Measurements from ENCODE around the gene ASMT.
"Not testable (repeated sequence)": the region's sequence is repeated elsewhere in the genome, so short reads cannot be mapped to it uniquely, and the experiment has no call there.

The ASMT gene

DNA sequence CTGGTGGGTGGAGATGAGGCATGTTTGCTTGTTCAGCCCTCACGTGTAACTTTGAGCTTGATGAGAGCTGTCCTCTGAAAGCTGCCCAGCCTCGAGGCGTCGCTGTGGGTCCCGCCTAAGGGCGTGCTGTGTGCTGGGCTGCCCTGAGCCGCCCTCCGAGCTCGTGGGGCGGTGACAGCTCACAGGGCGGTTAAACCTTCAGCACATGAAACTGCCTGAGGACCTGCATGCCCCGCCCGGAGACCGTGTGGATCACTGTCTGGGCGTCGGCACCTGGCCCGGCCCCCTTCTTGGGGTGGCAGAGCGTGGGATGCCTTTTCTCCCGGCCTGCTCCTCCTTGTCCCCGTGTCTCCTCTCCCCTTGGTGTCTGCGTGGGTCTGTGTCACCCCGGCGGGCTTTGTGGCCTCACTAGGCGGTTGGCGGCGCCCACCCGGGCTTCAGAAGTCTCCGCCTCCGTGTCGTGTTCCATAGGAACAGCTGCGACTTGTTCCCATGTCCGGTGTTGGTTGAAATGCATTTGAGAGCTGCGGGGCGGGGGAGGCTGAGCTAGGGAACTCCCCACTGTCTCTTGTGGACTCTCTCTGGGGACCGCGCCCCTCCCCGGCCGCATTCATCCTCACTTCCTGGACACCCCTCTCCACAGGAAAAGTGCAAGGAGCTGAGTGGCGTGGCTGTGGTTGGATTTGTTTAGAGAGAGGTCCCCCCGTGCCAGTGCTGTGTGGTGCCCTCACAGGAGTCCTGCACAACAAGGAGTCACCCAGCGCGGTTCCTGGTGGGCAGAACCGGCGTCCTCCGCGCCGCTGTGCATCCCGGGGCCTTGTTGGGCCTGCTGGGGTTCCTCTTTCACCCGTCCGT is 16.6 kb upstream of the ASMT start:
- DNase-seq = no peak

GRCh38 chrX:1598876-1599790 is 15.7 kb upstream of the ASMT start:
- DNase-seq = no peak

GRCh38 chrX:1599791-1600405 is 15.0 kb upstream of the ASMT start:
- DNase-seq = no peak

DNA sequence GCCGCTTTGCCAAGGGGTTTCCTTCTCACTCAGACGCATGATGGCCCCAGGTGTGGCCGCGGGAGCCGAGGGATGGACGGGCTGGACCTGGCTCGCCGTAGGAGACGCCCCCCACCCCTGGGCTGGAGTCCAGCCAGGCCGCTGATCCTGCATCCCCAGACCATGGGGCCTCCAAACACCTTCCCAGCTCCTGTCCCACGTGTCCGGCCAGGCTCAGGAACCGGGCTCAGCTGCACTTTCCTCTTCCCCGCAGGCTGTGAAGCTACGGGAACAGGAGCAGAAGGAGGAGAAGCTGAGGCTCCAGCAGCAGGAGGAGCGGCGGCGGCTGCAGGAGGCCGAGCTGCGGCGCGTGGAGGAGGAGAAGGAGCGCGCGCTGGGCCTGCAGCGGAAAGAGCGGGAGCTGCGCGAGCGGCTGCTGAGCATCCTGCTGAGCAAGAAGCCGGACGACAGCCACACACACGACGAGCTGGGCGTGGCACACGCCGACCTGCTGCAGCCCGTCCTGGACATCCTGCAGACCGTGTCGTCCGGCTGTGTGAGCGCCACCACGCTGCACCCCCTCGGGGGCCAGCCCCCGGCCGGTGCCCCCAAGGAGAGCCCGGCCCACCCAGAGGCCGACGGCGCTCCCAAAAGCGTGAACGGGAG is 14.3 kb upstream of the ASMT start:
- no peak for DNase-seq

DNA sequence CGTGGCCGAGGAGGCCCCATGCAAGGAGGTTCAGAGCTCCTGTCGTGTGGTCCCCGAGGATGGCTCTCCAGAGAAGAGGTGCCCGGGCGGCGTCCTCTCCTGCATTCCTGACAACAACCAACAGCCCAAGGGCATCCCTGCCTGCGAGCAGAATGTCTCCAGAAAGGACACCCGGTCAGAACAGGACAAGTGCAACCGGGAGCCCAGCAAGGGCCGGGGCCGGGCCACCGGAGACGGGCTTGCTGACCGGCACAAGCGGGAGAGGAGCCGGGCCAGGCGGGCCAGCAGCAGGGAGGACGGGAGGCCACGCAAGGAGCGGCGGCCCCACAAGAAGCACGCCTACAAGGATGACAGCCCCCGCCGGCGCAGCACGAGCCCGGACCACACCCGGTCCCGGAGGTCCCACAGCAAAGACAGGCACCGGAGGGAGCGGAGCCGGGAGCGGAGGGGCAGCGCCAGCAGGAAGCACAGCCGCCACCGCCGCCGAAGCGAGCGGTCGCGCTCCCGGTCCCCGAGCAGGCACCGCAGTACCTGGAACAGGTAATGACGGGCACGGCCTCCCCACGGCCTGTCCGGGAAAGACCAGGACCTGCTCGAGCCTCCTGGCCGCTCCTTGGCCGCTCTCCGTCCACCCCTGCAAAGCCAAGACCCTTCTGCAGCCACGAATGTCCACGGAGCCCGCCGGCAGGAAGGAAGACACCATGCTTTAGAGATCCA is 13.7 kb upstream of the ASMT start:
- DNase-seq = no peak

GRCh38 chrX:1601768-1602085 is 13.1 kb upstream of the ASMT start:
- DNase-seq = no peak

GRCh38 chrX:1602299-1602698 is 12.6 kb upstream of the ASMT start:
- no peak for DNase-seq

- no peak for DNase-seq
Measured at GRCh38 chrX:1606496-1606895, 8.4 kb upstream of the ASMT start.

- DNase-seq = no peak
Measured at GRCh38 chrX:1609311-1609710, 5.5 kb upstream of the ASMT start.

- DNase-seq = no peak
Measured at GRCh38 chrX:1609762-1610161, 5.1 kb upstream of the ASMT start.

GRCh38 chrX:1610166-1610565 is 4.7 kb upstream of the ASMT start:
- no peak for DNase-seq

DNA sequence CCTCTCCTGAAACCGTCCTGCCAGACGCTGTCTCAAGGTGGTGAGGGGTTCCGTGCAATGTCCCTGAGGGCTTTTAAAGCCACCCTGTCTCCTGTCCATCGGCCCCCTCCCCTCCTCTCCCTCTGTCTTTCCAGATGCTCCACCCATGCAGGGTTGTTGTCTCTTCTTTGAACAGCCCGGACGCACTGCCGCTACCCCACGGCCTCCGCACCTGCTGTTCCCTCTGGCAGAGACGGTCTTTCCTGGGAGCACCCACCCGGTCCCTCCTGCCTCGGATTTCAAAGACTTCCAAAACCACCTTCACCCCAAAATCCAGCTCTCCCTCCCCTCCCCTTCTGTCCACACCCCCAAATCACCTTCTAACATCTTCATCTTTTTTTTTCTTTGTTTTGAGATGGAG is 4.1 kb upstream of the ASMT start:
- no peak for DNase-seq

DNA sequence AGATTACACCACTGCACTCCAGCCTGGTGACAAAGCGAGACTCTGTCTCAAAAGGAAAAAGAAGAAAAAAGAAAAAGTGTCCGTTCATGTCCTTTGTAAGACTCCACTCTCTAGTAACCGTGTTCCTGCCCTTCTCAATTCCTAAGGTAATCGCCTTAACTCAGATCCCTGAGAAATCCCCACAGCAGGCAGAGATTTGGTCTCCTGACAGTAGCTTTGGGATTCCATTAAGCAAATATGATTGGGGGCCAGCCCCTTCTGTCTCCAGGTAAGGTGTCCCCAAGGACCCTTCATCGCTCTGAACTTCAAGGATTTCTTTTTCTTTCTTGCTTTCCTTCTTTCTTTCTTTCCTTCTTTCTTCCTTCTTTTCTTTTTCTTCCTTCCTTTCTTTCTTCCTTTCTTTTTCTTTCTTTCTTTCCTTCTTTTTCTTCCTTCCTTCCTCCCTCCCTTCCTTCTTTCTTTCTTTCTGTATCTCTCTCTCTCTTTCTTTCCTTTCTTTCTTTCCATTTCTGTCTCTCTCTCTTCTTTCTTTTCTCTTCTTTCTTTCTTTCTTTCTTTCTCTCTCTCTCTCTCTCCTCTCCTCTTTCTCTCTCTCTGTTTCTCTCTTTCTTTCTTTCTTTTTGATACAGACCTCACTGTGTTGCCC is 2.1 kb upstream of the ASMT start:
- no peak for DNase-seq

GRCh38 chrX:1618689-1619088 is 3.8 kb downstream of the ASMT start:
- DNase-seq = no peak

DNA sequence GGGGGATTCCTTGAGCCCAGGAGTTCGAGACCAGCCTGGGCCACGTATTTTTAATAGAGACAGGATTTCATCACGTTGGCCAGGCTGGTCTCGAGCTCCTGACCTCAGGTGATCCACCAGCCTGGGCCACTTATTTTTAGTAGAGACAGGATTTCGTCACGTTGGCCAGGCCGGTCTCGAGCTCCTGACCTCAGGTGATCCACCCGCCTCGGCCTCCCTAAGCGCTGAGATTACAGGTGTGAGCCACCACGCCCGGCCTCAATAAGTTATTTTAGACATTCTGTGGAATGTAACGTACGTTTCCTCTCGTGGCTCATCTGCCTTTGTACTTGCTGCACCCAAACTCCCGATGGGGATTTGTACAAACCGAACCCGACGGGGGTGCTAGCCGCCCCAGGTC is 8.8 kb downstream of the ASMT start:
- no peak for DNase-seq

DNA sequence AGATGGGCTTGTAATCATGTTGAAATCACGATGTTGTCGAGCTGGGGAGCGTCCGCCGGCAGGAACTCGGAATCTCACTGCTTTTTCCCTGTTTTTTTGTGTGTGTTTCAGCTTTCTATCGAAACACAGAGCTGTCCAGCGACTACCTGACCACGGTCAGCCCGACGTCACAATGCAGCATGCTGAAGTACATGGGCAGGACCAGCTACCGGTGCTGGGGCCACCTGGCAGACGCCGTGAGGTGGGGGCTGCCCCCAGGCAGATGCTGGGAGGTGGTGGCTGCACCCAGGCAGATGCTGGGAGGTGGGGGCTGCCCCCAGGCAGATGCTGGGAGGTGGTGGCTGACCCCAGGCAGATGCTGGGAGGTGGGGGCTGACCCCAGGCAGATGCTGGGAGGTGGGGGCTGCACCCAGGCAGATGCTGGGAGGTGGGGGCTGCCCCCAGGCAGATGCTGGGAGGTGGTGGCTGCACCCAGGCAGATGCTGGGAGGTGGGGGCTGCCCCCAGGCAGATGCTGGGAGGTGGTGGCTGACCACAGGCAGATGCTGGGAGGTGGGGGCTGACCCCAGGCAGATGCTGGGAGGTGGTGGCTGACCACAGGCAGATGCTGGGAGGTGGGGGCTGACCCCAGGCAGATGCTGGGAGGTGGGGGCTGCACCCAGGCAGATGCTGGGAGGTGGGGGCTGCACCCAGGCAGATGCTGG is 9.4 kb downstream of the ASMT start:
- DNase-seq = not testable (repeated sequence)

- DNase-seq = not testable (repeated sequence)
Measured at GRCh38 chrX:1624861-1625215, 10.0 kb downstream of the ASMT start.

GRCh38 chrX:1629244-1629643 is 14.4 kb downstream of the ASMT start:
- DNase-seq = no peak

DNA sequence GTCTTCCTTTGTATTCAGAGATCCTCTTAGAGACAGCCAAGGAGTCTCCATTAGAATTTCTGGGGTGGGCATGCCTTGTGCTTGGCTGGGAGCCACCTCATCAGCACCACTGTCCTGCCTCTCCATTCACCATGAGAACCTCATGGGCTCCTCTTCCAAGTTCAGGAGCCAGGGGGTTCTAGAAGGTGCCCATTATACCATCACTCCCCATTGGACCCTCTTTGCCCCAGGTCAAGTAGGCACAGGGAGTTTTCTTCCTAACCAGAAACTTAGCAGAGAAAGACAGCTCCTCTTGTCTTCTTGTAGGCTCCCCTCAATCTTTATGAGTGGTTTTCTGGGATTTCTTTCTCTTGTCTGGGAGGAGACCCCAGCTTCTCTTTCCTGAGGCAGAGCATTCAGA is 31.1 kb downstream of the ASMT start:
- DNase-seq = no peak

GRCh38 chrX:1649621-1650020 is 34.8 kb downstream of the ASMT start:
- DNase-seq = no peak

All from NCI-H226 (cell line).